Cardiac fibroblast (primary cell): ENCODE results near the gene ZNF519.

ENCODE experiments used
- DNase-seq, 2 donors: peaks; one replicate each; pipeline versions ENCODE4 v3.0.0 to v3.0.0-alpha.2; 2010; ENCODE audit warnings: low read depth in 2 of 2
- H3K4me3 ChIP-seq, 2 donors: replicated peaks in 1 of 2; 1 replicate in 1 of 2; 2 replicates in 1 of 2; pipeline ENCODE4 v1.5.1; 2011; ENCODE audit warnings: low read depth in 2 of 2, low read length in 2 of 2, mild to moderate bottlenecking in 2 of 2, moderate library complexity in 1 of 2
- CTCF ChIP-seq: IDR thresholded peaks from one replicate; pipeline ENCODE4 v1.5.1; 2011; ENCODE audit warnings: low read depth, mild to moderate bottlenecking, low read length, inconsistent platforms

Gene ZNF519

GRCh38 chr18:14089781-14090180 lies 42.5 kb downstream of the ZNF519 start:
- no peak overlapping the region for H3K4me3 ChIP-seq
- DNase-seq: no peak
- no peak for TF ChIP-seq CTCF

- TF ChIP-seq CTCF: no peak
- DNase-seq: no peak
- H3K4me3 ChIP-seq: no peak overlapping the region
These were observed 43.0 kb downstream of the ZNF519 start for GRCh38 chr18:14089191-14089590.

- no peak overlapping the region for H3K4me3 ChIP-seq
- TF ChIP-seq CTCF: peak; percentile 72
- DNase-seq: peak; percentile 63
These were observed 45.6 kb downstream of the ZNF519 start for GRCh38 chr18:14086458-14087231.

- no peak for TF ChIP-seq CTCF
- no peak for DNase-seq
- no peak overlapping the region for H3K4me3 ChIP-seq
These were observed 46.3 kb downstream of the ZNF519 start for GRCh38 chr18:14085770-14086457.

GRCh38 chr18:14075196-14075595 lies 57.0 kb downstream of the ZNF519 start:
- no peak for TF ChIP-seq CTCF
- H3K4me3 ChIP-seq: no peak overlapping the region
- DNase-seq: no peak

- H3K4me3 ChIP-seq: no peak overlapping the region
- DNase-seq: no peak
- no peak for TF ChIP-seq CTCF
These were observed 58.0 kb downstream of the ZNF519 start for GRCh38 chr18:14074187-14074586.

GRCh38 chr18:14053661-14054060 lies 78.6 kb downstream of the ZNF519 start:
- H3K4me3 ChIP-seq: no peak overlapping the region
- TF ChIP-seq CTCF: no peak
- no peak for DNase-seq
